ENCODE measurements around the gene CAMK2N1. TPM values are rescaled to one million over a fixed set of nuclear protein-coding genes. Genes with fewer than 3 reads are reported as not detected.

The CAMK2N1 gene
- total and polyA plus RNA-seq, 10 of the 15 experiments (the other 5 are each of a cell fraction or from before 2014, with no cell fraction given), result 0.23 TPM; not detected in 9

DNA sequence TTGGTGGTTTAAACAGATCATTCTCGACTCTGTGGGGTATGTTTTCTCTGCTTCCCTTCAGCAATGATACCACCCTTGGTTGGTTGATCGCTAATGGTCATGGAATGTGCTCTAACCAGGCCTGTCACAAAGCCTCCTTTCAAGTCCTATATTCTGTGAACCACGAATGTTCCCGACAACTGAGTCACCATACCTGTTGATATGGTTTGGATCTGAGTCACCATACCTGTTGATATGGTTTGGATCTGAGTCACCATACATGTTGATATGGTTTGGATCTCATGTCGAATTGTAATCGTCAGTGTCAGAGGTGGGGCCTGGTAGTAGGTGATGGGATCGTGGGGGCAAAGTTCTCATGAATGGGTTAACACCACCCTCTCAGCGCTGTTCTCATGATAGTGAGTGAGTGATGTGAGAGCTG, 10.2 kb upstream of the CAMK2N1 start:
- POLR2A ChIA-PET, result no interaction called here
- Histone ChIP-seq H3K4me1 (ENCODE audit: control insufficient read depth, insufficient read depth, low read length) (no peaks in the 10 kb centered on the region), H3K9me3 (replicated peaks; ENCODE audit: control insufficient read depth, insufficient read depth, low read length) (no peaks in the 10 kb centered on the region), H3K4me2 (ENCODE audit: control insufficient read depth, insufficient read depth) (no peak overlapping the region), H3K4me3 (no peak overlapping the region), H3K27me3 (replicated peaks in 1 of 2; ENCODE audit: control insufficient read depth in 2 of 2, insufficient read depth in 2 of 2, low read length in 1 of 2) (no peaks in the 10 kb centered on the region; a peak in 1 of 4 replicates), H2AFZ (ENCODE audit: control insufficient read depth, low read depth, low read length) (no peak overlapping the region), H3K9ac (ENCODE audit: control insufficient read depth, insufficient read depth, low read length) (no peak overlapping the region), H4K20me1 (ENCODE audit: control insufficient read depth, insufficient read depth) (no peaks in the 10 kb centered on the region), H3K27ac (ENCODE audit: control insufficient read depth, insufficient read depth) (no peak overlapping the region), H3K36me3 (ENCODE audit: control insufficient read depth in 2 of 2, insufficient read depth in 2 of 2, low read length in 1 of 2) (peaks cover 10 to 11% of the 10 kb centered on the region in 2 experiments; a peak in 3 of 4 replicates), H3K79me2 (ENCODE audit: control insufficient read depth, insufficient read depth, low read length) (no peaks in the 10 kb centered on the region)
- DNase-seq (ENCODE audit: low read depth, low spot score), result no peak
- SMC1A ChIA-PET (ENCODE audit: uncharacterized antibody, unreplicated experiment), result no interaction called here
- FAIRE-seq, result no peak
- WGBS (ENCODE audit: insufficient coverage, insufficient replicate concordance, low lambda C conversion rate, missing lambda C conversion rate), result 37% methylated on average over 8 of the region's 8 CpGs
- no TSS peak for BruUV-seq (replicated peaks)
- TF ChIP-seq BCL11A (IDR thresholded peaks at IDR 0.05; ENCODE audit: low read depth, low read length) (no peak), EGR1 (IDR thresholded peaks at IDR 0.05; ENCODE audit: borderline replicate concordance in 1 of 2, low read depth in 2 of 2, low read length in 2 of 2) (no peak)
- in situ Hi-C loops (cut with MboI), result loop anchor here (10.0 kb wide), 1 partner anchor 581 kb away; no protein-coding TSS in a partner anchor
- CTCF ChIA-PET, result interaction anchor here (3.6 kb wide), 1 partner anchor 283 kb away, joined by 39 read pairs; no protein-coding TSS in a partner anchor
- no peak for ATAC-seq
- intact Hi-C loops (cut with micrococcal nuclease; ENCODE audit: unreplicated experiment), result no loop called here
- RAD21 ChIA-PET (ENCODE audit: unreplicated experiment), result no interaction called here

DNA sequence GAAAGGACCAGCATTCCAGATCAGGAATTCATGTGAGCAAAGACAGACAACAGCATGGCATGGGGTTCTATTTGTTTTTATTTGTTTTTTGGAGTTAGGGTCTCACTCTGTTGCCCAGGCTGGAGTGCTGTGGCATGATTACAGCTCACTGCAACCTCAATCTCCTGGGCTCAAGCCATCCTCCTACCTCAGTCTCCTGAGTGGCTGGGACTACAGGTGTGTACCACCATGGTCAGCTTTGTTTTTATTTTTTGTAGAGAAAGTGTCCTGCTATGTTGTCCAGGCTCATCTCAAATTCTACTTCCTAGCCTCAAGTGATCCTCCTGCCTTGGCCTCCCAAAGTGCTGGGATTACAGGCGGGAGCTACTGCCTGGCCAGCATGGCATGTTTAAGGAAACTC, 9.7 kb upstream of the CAMK2N1 start:
- ATAC-seq (no peak), DNase-seq (ENCODE audit: low read depth, low spot score) (no peak), FAIRE-seq (no peak)
- Histone ChIP-seq H3K79me2 (ENCODE audit: control insufficient read depth, insufficient read depth, low read length) (no peaks in the 10 kb centered on the region), H4K20me1 (ENCODE audit: control insufficient read depth, insufficient read depth) (no peaks in the 10 kb centered on the region), H3K4me2 (ENCODE audit: control insufficient read depth, insufficient read depth) (no peak overlapping the region), H3K4me1 (ENCODE audit: control insufficient read depth, insufficient read depth, low read length) (no peaks in the 10 kb centered on the region), H3K36me3 (ENCODE audit: control insufficient read depth in 2 of 2, insufficient read depth in 2 of 2, low read length in 1 of 2) (peaks cover 7 to 9% of the 10 kb centered on the region in 2 experiments; a peak in 3 of 4 replicates), H3K27ac (ENCODE audit: control insufficient read depth, insufficient read depth) (no peak overlapping the region), H3K9ac (ENCODE audit: control insufficient read depth, insufficient read depth, low read length) (no peak overlapping the region), H3K27me3 (replicated peaks in 1 of 2; ENCODE audit: control insufficient read depth in 2 of 2, insufficient read depth in 2 of 2, low read length in 1 of 2) (no peaks in the 10 kb centered on the region; a peak in 1 of 4 replicates), H3K4me3 (no peak overlapping the region), H3K9me3 (replicated peaks; ENCODE audit: control insufficient read depth, insufficient read depth, low read length) (no peaks in the 10 kb centered on the region), H2AFZ (ENCODE audit: control insufficient read depth, low read depth, low read length) (no peak overlapping the region)
- SMC1A ChIA-PET (ENCODE audit: uncharacterized antibody, unreplicated experiment), result interaction anchor here (0.8 to 1.0 kb wide), 2 partner anchors 10 to 133 kb away, joined by 3 to 4 read pairs; no protein-coding TSS in a partner anchor
- 95% methylated on average over 1 of the region's 1 CpG for WGBS (ENCODE audit: insufficient coverage, insufficient replicate concordance, low lambda C conversion rate, missing lambda C conversion rate)
- POLR2A ChIA-PET, result no interaction called here
- RAD21 ChIA-PET (ENCODE audit: unreplicated experiment), result interaction anchor here (1.0 to 1.7 kb wide), 2 partner anchors 9 to 279 kb away, joined by 3 to 4 read pairs; partner anchors contain the start of gene CAMK2N1
- BruUV-seq (replicated peaks), result no TSS peak
- CTCF ChIA-PET, result interaction anchor here (1.0 to 3.6 kb wide), 3 partner anchors 133 to 578 kb away, joined by 3 to 39 read pairs (median 25); no protein-coding TSS in a partner anchor
- in situ Hi-C loops (cut with MboI) (loop anchor here (10.0 kb wide), 1 partner anchor 581 kb away; no protein-coding TSS in a partner anchor), intact Hi-C loops (cut with micrococcal nuclease; ENCODE audit: unreplicated experiment) (no loop called here)
- TF ChIP-seq EZH2 (IDR thresholded peaks at IDR 0.05; ENCODE audit: borderline replicate concordance, control insufficient read depth, low read depth, low read length) (no peak), SMAD1 (IDR thresholded peaks at IDR 0.05; ENCODE audit: low read depth, partially characterized antibody) (no peak), FOXK2 (IDR thresholded peaks at IDR 0.05) (no peak), DPF2 (IDR thresholded peaks at IDR 0.05) (no peak), RUNX3 (IDR thresholded peaks at IDR 0.05; ENCODE audit: low read length) (no peak), WRNIP1 (IDR thresholded peaks at IDR 0.05; ENCODE audit: borderline replicate concordance, low read depth, low read length) (no peak), SIN3A (IDR thresholded peaks at IDR 0.05; ENCODE audit: low read depth, low read length) (no peak)
- TF ChIP-seq, protein P1, sequence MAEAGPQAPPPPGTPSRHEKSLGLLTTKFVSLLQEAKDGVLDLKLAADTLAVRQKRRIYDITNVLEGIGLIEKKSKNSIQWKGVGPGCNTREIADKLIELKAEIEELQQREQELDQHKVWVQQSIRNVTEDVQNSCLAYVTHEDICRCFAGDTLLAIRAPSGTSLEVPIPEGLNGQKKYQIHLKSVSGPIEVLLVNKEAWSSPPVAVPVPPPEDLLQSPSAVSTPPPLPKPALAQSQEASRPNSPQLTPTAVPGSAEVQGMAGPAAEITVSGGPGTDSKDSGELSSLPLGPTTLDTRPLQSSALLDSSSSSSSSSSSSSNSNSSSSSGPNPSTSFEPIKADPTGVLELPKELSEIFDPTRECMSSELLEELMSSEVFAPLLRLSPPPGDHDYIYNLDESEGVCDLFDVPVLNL (IDR thresholded peaks at IDR 0.05; ENCODE audit: low read depth, low read length), result no peak
- TF ChIP-seq, protein P2, sequence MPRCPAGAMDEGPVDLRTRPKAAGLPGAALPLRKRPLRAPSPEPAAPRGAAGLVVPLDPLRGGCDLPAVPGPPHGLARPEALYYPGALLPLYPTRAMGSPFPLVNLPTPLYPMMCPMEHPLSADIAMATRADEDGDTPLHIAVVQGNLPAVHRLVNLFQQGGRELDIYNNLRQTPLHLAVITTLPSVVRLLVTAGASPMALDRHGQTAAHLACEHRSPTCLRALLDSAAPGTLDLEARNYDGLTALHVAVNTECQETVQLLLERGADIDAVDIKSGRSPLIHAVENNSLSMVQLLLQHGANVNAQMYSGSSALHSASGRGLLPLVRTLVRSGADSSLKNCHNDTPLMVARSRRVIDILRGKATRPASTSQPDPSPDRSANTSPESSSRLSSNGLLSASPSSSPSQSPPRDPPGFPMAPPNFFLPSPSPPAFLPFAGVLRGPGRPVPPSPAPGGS (IDR thresholded peaks at IDR 0.05; ENCODE audit: borderline replicate concordance, insufficient read depth, low read depth, low read length, poor library complexity, severe bottlenecking), result no peak
- TF ChIP-seq, protein P3, sequence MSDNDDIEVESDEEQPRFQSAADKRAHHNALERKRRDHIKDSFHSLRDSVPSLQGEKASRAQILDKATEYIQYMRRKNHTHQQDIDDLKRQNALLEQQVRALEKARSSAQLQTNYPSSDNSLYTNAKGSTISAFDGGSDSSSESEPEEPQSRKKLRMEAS (IDR thresholded peaks at IDR 0.05; ENCODE audit: low read depth, low read length), result no peak
- TF ChIP-seq, protein P4, sequence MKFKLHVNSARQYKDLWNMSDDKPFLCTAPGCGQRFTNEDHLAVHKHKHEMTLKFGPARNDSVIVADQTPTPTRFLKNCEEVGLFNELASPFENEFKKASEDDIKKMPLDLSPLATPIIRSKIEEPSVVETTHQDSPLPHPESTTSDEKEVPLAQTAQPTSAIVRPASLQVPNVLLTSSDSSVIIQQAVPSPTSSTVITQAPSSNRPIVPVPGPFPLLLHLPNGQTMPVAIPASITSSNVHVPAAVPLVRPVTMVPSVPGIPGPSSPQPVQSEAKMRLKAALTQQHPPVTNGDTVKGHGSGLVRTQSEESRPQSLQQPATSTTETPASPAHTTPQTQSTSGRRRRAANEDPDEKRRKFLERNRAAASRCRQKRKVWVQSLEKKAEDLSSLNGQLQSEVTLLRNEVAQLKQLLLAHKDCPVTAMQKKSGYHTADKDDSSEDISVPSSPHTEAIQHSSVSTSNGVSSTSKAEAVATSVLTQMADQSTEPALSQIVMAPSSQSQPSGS (IDR thresholded peaks at IDR 0.05; ENCODE audit: low read length), result no peak
